ENCODE measurements around the gene CACNA2D1.

- no peak for TF ChIP-seq POLR2AphosphoS5 (IDR thresholded peaks at IDR 0.05)
- no peak for TF ChIP-seq CTCF (IDR thresholded peaks at IDR 0.05)
- no peak for TF ChIP-seq POLR2A (IDR thresholded peaks at IDR 0.05)
These were observed 82.8 kb downstream of the CACNA2D1 start for GRCh38 chr7:82360591-82361368.
